D721Med (cell line): ENCODE measurements around the gene MIAT.
"Not testable (repeated sequence)": the region's sequence is repeated elsewhere in the genome, so short reads cannot be mapped to it uniquely, and the experiment has no call there.

Experiments used
- DNase-seq: peaks from one replicate; pipeline ENCODE4 v3.0.0; 2011; ENCODE audit warnings: low spot score; ENCODE audit not compliant: insufficient read length
- FAIRE-seq: peaks from 2 replicates; lab custom pipeline; 2011; peaks lifted over from hg19 to GRCh38; lab: Jason Lieb, UNC
- CTCF ChIP-seq: IDR thresholded peaks from 2 replicates; pipeline ENCODE4 v1.5.1; 2012; ENCODE audit warnings: mild to moderate bottlenecking, control low read depth; ENCODE audit not compliant: insufficient read depth; ENCODE audit errors: missing control alignments

Gene MIAT

GRCh38 chr22:26656891-26657851 lies at the start of gene MIAT:
Gene MIAT (plus strand): TSS chr22:26657588.
- TF ChIP-seq CTCF: no peak
- FAIRE-seq (no peak), DNase-seq (peak; percentile 29)

GRCh38 chr22:26608129-26608528 lies 49.3 kb upstream of the MIAT start:
- no peak for DNase-seq
- FAIRE-seq: no peak
- no peak for TF ChIP-seq CTCF

- TF ChIP-seq CTCF: no peak
- no peak for DNase-seq
- no peak for FAIRE-seq
Observed at GRCh38 chr22:26609287-26609686, 48.1 kb upstream of the MIAT start.

GRCh38 chr22:26610072-26610958 lies 47.1 kb upstream of the MIAT start:
- no peak for DNase-seq
- FAIRE-seq: no peak
- TF ChIP-seq CTCF: no peak

- no peak for TF ChIP-seq CTCF
- no peak for FAIRE-seq
- no peak for DNase-seq
Observed at GRCh38 chr22:26610996-26611395, 46.4 kb upstream of the MIAT start.

- no peak for TF ChIP-seq CTCF
- DNase-seq (no peak), FAIRE-seq (no peak)
Observed at GRCh38 chr22:26612652-26613051, 44.7 kb upstream of the MIAT start.

GRCh38 chr22:26613753-26614152 lies 43.6 kb upstream of the MIAT start:
- DNase-seq, FAIRE-seq: not testable (repeated sequence)
